Nucleus accumbens (tissue), 56 donors: ENCODE results near the gene SLC4A2.
A peak's percentile ranks its signal among the peaks of the same experiment; 100 is the strongest.

Source experiments
- DNase-seq, 56 donors: peaks; one replicate each; lab custom pipeline; 2025; lab: John Stamatoyannopoulos, UW

Gene SLC4A2

GRCh38 chr7:151060113-151060415 lies 675 bp downstream of the SLC4A2 start:
- peak in 3 of 56 donors; percentile 34 to 55 (median 45) for DNase-seq

GRCh38 chr7:151060416-151061212 lies 1.2 kb downstream of the SLC4A2 start:
- peak in 31 of 56 donors; percentile 21 to 59 (median 41) for DNase-seq

GRCh38 chr7:151061213-151062110 lies 2.1 kb downstream of the SLC4A2 start:
- DNase-seq: no peak

- DNase-seq: no peak
Measured at GRCh38 chr7:151062111-151062398, 2.7 kb downstream of the SLC4A2 start.

GRCh38 chr7:151062399-151063211 lies 3.2 kb downstream of the SLC4A2 start:
- peak in 1 of 56 donors; percentile 26 for DNase-seq

- DNase-seq: no peak
Measured at GRCh38 chr7:151063212-151063561, 3.8 kb downstream of the SLC4A2 start.

- no peak for DNase-seq
Measured at GRCh38 chr7:151064454-151064853, 5.1 kb downstream of the SLC4A2 start.

- DNase-seq: no peak
Measured at GRCh38 chr7:151064993-151065392, 5.6 kb downstream of the SLC4A2 start.

- no peak for DNase-seq
Measured at GRCh38 chr7:151065516-151065915, 6.1 kb downstream of the SLC4A2 start.

GRCh38 chr7:151066273-151066974 lies 7.0 kb downstream of the SLC4A2 start:
- DNase-seq: no peak

- no peak for DNase-seq
Measured at GRCh38 chr7:151068069-151068773, 8.8 kb downstream of the SLC4A2 start.

- no peak for DNase-seq
Measured at GRCh38 chr7:151069841-151070573, 10.6 kb downstream of the SLC4A2 start.

- no peak for DNase-seq
Measured at GRCh38 chr7:151070574-151070960, 11.2 kb downstream of the SLC4A2 start.

GRCh38 chr7:151071032-151071866 lies 11.9 kb downstream of the SLC4A2 start:
- DNase-seq: no peak

- DNase-seq: no peak
Measured at GRCh38 chr7:151073990-151074389, 14.6 kb downstream of the SLC4A2 start.

- DNase-seq: no peak
Measured at GRCh38 chr7:151074817-151075661, 15.7 kb downstream of the SLC4A2 start.

- DNase-seq: no peak
Measured at GRCh38 chr7:151075662-151075971, 16.2 kb downstream of the SLC4A2 start.
